Mesothelial cell of epicardium (in vitro differentiated cells): ENCODE results near the gene LDLRAD4. TPM values are rescaled to one million over a fixed set of nuclear protein-coding genes. Genes with fewer than 3 reads are reported as not detected.

ENCODE experiments used
- DNase-seq, 2 experiments: peaks; one replicate each; pipeline ENCODE4 v3.0.0; 2021; ENCODE audit warnings: low spot score in 2 of 2; ENCODE audit not compliant: unreplicated experiment in 2 of 2
- H3K27ac Mint-ChIP-seq: 2 replicates; pipeline ENCODE4 v1.8.0; 2021; ENCODE audit warnings: mixed read lengths
- H3K27me3 Mint-ChIP-seq: 2 replicates; pipeline ENCODE4 v1.8.0; 2021; ENCODE audit warnings: low read depth, mixed read lengths
- H3K36me3 Mint-ChIP-seq: 2 replicates; pipeline ENCODE4 v1.8.0; 2021; ENCODE audit warnings: mixed read lengths
- H3K4me1 Mint-ChIP-seq: 2 replicates; pipeline ENCODE4 v1.8.0; 2021; ENCODE audit warnings: mixed read lengths
- H3K4me3 Mint-ChIP-seq: 2 replicates; pipeline ENCODE4 v1.8.0; 2021; ENCODE audit warnings: mild to moderate bottlenecking, moderate library complexity, mixed read lengths
- H3K9me3 Mint-ChIP-seq: 2 replicates; pipeline ENCODE4 v1.8.0; 2021; ENCODE audit warnings: mixed read lengths
- total RNA-seq: library from RNA; stranded (reverse); gene quantifications from 3 replicates; pipeline ENCODE4 v1.2.1, GENCODE V29; 2021
- TF ChIP-seq, protein P1 (sequence below): fragments of 200-600 bp; sonication (generic); IDR thresholded peaks from one replicate; pipeline ENCODE4 v1.5.0; 2021; ENCODE audit warnings: antibody characterized with exemption; ENCODE audit not compliant: unreplicated experiment

LDLRAD4 gene
- total RNA-seq, 1 donor from 2014 or later, result 29.7 TPM

DNA sequence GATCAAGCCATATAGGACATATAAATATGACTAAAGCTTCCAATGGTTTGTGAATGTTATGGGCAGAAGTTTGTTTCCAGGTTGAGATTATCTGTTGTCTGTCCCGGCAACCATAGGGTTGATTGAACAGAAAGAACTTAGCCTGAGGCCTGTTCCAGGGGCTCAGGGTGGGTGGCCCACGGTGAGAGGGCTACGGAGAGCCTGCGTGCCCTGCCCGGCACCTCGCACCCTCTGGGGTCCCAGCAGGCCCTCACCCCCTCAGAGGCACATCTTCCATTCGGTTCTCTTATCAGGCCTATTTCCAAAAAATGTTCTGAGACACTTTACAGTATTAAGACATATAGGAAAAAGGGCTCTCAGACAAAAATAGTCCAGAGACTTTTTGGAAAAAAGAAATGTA is 40.4 kb upstream of the LDLRAD4 start:
- TF ChIP-seq, protein P1, sequence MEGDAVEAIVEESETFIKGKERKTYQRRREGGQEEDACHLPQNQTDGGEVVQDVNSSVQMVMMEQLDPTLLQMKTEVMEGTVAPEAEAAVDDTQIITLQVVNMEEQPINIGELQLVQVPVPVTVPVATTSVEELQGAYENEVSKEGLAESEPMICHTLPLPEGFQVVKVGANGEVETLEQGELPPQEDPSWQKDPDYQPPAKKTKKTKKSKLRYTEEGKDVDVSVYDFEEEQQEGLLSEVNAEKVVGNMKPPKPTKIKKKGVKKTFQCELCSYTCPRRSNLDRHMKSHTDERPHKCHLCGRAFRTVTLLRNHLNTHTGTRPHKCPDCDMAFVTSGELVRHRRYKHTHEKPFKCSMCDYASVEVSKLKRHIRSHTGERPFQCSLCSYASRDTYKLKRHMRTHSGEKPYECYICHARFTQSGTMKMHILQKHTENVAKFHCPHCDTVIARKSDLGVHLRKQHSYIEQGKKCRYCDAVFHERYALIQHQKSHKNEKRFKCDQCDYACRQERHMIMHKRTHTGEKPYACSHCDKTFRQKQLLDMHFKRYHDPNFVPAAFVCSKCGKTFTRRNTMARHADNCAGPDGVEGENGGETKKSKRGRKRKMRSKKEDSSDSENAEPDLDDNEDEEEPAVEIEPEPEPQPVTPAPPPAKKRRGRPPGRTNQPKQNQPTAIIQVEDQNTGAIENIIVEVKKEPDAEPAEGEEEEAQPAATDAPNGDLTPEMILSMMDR, result no peak
- DNase-seq, result no peak
- no peaks in the 10 kb centered on the region for H3K9me3 Mint-ChIP-seq
- H3K27me3 Mint-ChIP-seq, result no peaks in the 10 kb centered on the region
- peaks cover 2% of the 10 kb centered on the region for H3K4me1 Mint-ChIP-seq
- no peak overlapping the region for H3K27ac Mint-ChIP-seq
- H3K36me3 Mint-ChIP-seq, result no peaks in the 10 kb centered on the region
- no peak overlapping the region for H3K4me3 Mint-ChIP-seq

DNA sequence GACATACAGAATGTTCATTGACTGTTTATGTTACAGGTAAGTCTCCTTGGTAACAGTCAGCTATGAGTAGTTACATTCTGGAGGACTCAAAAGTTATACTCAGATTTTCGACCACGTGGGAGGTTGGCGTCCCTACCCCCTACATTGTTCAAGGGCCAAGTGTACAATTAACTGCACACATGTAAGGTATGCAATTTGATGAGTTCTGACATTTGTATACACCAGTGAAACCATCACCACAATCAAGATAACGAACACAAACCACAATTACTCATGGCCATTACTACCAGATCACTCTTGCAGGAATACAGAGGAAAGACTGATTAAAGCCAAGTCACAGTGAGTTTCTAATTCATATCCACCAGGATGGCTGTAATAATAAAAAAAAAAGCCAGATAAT is 39.6 kb upstream of the LDLRAD4 start:
- TF ChIP-seq, protein P1, result no peak
- no peak for DNase-seq
- H3K27ac Mint-ChIP-seq, result no peak overlapping the region
- H3K4me1 Mint-ChIP-seq, result peaks cover 2% of the 10 kb centered on the region
- no peak overlapping the region for H3K4me3 Mint-ChIP-seq
- no peaks in the 10 kb centered on the region for H3K36me3 Mint-ChIP-seq
- no peaks in the 10 kb centered on the region for H3K27me3 Mint-ChIP-seq
- H3K9me3 Mint-ChIP-seq, result no peaks in the 10 kb centered on the region

GRCh38 chr18:13179566-13180113 is 38.9 kb upstream of the LDLRAD4 start:
- Mint-ChIP-seq H3K36me3 (no peaks in the 10 kb centered on the region), H3K9me3 (no peaks in the 10 kb centered on the region), H3K4me3 (no peak overlapping the region), H3K27me3 (no peaks in the 10 kb centered on the region), H3K27ac (no peak overlapping the region), H3K4me1 (peaks cover 2% of the 10 kb centered on the region)
- TF ChIP-seq, protein P1, result no peak
- DNase-seq, result no peak

- Mint-ChIP-seq H3K27me3 (no peaks in the 10 kb centered on the region), H3K9me3 (no peaks in the 10 kb centered on the region), H3K4me1 (peaks cover 2% of the 10 kb centered on the region), H3K36me3 (no peaks in the 10 kb centered on the region), H3K4me3 (no peak overlapping the region), H3K27ac (no peak overlapping the region)
- TF ChIP-seq, protein P1, result no peak
- DNase-seq, result no peak
Measured at GRCh38 chr18:13180614-13181375, 37.8 kb upstream of the LDLRAD4 start.

GRCh38 chr18:13181765-13182164 is 36.8 kb upstream of the LDLRAD4 start:
- H3K27me3 Mint-ChIP-seq, result no peaks in the 10 kb centered on the region
- peaks cover 2% of the 10 kb centered on the region for H3K4me1 Mint-ChIP-seq
- DNase-seq, result no peak
- H3K36me3 Mint-ChIP-seq, result no peaks in the 10 kb centered on the region
- no peak overlapping the region for H3K4me3 Mint-ChIP-seq
- no peaks in the 10 kb centered on the region for H3K9me3 Mint-ChIP-seq
- TF ChIP-seq, protein P1, result no peak
- no peak overlapping the region for H3K27ac Mint-ChIP-seq
